C4-2B (cell line): ENCODE measurements around the gene CLEC14A.

Experiments
- ZFX ChIP-seq: fragments of 450-650 bp; IDR thresholded peaks from 2 replicates; pipeline ENCODE4 v1.6.1; 2017
- TF ChIP-seq, protein P1 (sequence below): fragments of 450-650 bp; conservative IDR thresholded peaks from 2 replicates; pipeline ENCODE4 v1.5.1; 2017; ENCODE audit warnings: mild to moderate bottlenecking

DNA sequence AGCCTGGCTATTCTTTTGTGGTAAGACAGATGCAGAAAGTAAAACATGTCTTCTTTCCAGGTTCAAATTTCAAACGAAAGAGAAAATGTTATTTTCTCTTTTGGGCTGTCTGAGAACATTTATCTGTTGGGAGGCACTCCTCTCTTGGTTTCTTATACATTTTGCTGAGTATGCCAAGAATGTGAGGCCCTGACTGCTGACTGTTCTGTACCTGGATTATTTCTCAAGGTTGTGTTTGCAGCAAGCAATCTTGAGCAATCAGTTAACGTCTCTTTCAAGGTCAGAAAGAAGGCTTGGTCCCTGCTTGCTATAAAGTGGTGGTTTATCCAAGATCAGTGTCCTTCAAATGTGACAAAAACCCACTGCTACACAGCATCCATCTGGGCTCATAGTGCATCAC is 38.3 kb downstream of the CLEC14A start:
- TF ChIP-seq, protein P1, sequence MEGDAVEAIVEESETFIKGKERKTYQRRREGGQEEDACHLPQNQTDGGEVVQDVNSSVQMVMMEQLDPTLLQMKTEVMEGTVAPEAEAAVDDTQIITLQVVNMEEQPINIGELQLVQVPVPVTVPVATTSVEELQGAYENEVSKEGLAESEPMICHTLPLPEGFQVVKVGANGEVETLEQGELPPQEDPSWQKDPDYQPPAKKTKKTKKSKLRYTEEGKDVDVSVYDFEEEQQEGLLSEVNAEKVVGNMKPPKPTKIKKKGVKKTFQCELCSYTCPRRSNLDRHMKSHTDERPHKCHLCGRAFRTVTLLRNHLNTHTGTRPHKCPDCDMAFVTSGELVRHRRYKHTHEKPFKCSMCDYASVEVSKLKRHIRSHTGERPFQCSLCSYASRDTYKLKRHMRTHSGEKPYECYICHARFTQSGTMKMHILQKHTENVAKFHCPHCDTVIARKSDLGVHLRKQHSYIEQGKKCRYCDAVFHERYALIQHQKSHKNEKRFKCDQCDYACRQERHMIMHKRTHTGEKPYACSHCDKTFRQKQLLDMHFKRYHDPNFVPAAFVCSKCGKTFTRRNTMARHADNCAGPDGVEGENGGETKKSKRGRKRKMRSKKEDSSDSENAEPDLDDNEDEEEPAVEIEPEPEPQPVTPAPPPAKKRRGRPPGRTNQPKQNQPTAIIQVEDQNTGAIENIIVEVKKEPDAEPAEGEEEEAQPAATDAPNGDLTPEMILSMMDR: no peak
- TF ChIP-seq ZFX: no peak
